ENCODE results near the gene TNS1.
"Not testable (repeated sequence)": the region's sequence is repeated elsewhere in the genome, so short reads cannot be mapped to it uniquely, and the experiment has no call there.

TNS1 gene

GRCh38 chr2:217791551-217791950 is 211.2 kb downstream of the TNS1 start:
- no peak for DNase-seq

- DNase-seq, result no peak
These were observed 212.0 kb downstream of the TNS1 start for GRCh38 chr2:217790681-217791392.

- DNase-seq, result no peak
These were observed 212.6 kb downstream of the TNS1 start for GRCh38 chr2:217790195-217790594.

GRCh38 chr2:217789736-217790181 is 213.0 kb downstream of the TNS1 start:
- no peak for DNase-seq

- DNase-seq, result peak; percentile 76
These were observed 213.6 kb downstream of the TNS1 start for GRCh38 chr2:217789003-217789735.

- no peak for DNase-seq
These were observed 214.2 kb downstream of the TNS1 start for GRCh38 chr2:217788669-217789002.

- no peak for DNase-seq
These were observed 215.5 kb downstream of the TNS1 start for GRCh38 chr2:217787160-217787877.

GRCh38 chr2:217786560-217786959 is 216.2 kb downstream of the TNS1 start:
- not testable (repeated sequence) for DNase-seq

- DNase-seq, result peak; percentile 72
These were observed 217.2 kb downstream of the TNS1 start for GRCh38 chr2:217785544-217786045.

GRCh38 chr2:217784996-217785543 is 217.7 kb downstream of the TNS1 start:
- DNase-seq, result no peak

- DNase-seq, result no peak
These were observed 219.6 kb downstream of the TNS1 start for GRCh38 chr2:217783243-217783642.

GRCh38 chr2:217777906-217778305 is 224.9 kb downstream of the TNS1 start:
- DNase-seq, result no peak

GRCh38 chr2:217776631-217777030 is 226.2 kb downstream of the TNS1 start:
- no peak for DNase-seq

GRCh38 chr2:217775920-217776503 is 226.8 kb downstream of the TNS1 start:
- DNase-seq, result no peak

GRCh38 chr2:217774232-217774631 is 228.6 kb downstream of the TNS1 start:
- DNase-seq, result no peak

GRCh38 chr2:217773539-217773938 is 229.3 kb downstream of the TNS1 start:
- no peak for DNase-seq

GRCh38 chr2:217766356-217766755 is 236.4 kb downstream of the TNS1 start:
- DNase-seq, result no peak

GRCh38 chr2:217761645-217762277 is 241.0 kb downstream of the TNS1 start:
- DNase-seq, result no peak

- DNase-seq, result no peak
These were observed 242.8 kb downstream of the TNS1 start for GRCh38 chr2:217759991-217760390.

GRCh38 chr2:217757108-217757463 is 245.7 kb downstream of the TNS1 start:
- no peak for DNase-seq

- DNase-seq, result peak; percentile 59
These were observed 246.3 kb downstream of the TNS1 start for GRCh38 chr2:217756375-217757107.
